Left ventricle myocardium inferior (tissue), 1 donor: ENCODE data around the gene BDP1. TPM values are rescaled to one million over a fixed set of nuclear protein-coding genes. Genes with fewer than 3 reads are reported as not detected.
"Not testable (repeated sequence)": the region's sequence is repeated elsewhere in the genome, so short reads cannot be mapped to it uniquely, and the experiment has no call there.

Source experiments
- DNase-seq: peaks from one replicate; pipeline ENCODE4 v3.0.0-alpha.2; 2020
- H3K27ac ChIP-seq: fragments of 200-600 bp; replicated peaks from 2 replicates; pipeline ENCODE4 v1.8.0; 2021
- H3K27me3 ChIP-seq: fragments of 200-600 bp; 2 replicates; pipeline ENCODE4 v1.8.0; 2021; ENCODE audit warnings: low read depth
- H3K36me3 ChIP-seq: fragments of 200-600 bp; 2 replicates; pipeline ENCODE4 v1.8.0; 2021
- H3K4me1 ChIP-seq: fragments of 200-600 bp; 2 replicates; pipeline ENCODE4 v1.8.0; 2021
- H3K4me3 ChIP-seq: fragments of 200-600 bp; 2 replicates; pipeline ENCODE4 v1.8.0; 2021; ENCODE audit warnings: mild to moderate bottlenecking, moderate library complexity
- H3K9me3 ChIP-seq: fragments of 200-600 bp; replicated peaks from 2 replicates; pipeline ENCODE4 v1.8.0; 2021
- intact Hi-C: fragments of 100-400 bp; cut with micrococcal nuclease; formaldehyde crosslinking; loops from one replicate; pipeline ENCODE4 v1.11.0; 2022
- total RNA-seq: library from RNA; stranded (reverse); fragmentation: NEBNext Ultra II Directional; extraction: Animal tissue kit (Norgen Biotek cat#: 25700); gene quantifications from one replicate; pipeline ENCODE4 v1.2.1, GENCODE V29; 2021
- TF ChIP-seq, protein P1 (sequence below): fragments of 200-600 bp; IDR thresholded peaks from 2 replicates; pipeline ENCODE4 v1.8.0; 2021; ENCODE audit warnings: antibody characterized with exemption, mild to moderate bottlenecking, borderline replicate concordance
- donor health status: DM: no; HTN: yes; CAD: no; lungs with severe emphysema.

BDP1 gene
- total RNA-seq, 1 donor from 2014 or later: 15.1 TPM

- Histone ChIP-seq H3K4me3 (peak overlapping the region; percentile 44), H3K27me3 (peaks cover 46% of the 10 kb centered on the region)
- H3K36me3 ChIP-seq, intact Hi-C loops, H3K27ac ChIP-seq, H3K9me3 ChIP-seq, DNase-seq, H3K4me1 ChIP-seq: not testable (repeated sequence)
Measured at GRCh38 chr5:71445523-71446152, 9.8 kb upstream of the BDP1 start.

GRCh38 chr5:71446540-71447216 lies 8.8 kb upstream of the BDP1 start:
- DNase-seq, H3K36me3 ChIP-seq, H3K9me3 ChIP-seq, intact Hi-C loops, H3K4me1 ChIP-seq, H3K27ac ChIP-seq, H3K4me3 ChIP-seq: not testable (repeated sequence)
- peaks cover 51% of the 10 kb centered on the region for H3K27me3 ChIP-seq

DNA sequence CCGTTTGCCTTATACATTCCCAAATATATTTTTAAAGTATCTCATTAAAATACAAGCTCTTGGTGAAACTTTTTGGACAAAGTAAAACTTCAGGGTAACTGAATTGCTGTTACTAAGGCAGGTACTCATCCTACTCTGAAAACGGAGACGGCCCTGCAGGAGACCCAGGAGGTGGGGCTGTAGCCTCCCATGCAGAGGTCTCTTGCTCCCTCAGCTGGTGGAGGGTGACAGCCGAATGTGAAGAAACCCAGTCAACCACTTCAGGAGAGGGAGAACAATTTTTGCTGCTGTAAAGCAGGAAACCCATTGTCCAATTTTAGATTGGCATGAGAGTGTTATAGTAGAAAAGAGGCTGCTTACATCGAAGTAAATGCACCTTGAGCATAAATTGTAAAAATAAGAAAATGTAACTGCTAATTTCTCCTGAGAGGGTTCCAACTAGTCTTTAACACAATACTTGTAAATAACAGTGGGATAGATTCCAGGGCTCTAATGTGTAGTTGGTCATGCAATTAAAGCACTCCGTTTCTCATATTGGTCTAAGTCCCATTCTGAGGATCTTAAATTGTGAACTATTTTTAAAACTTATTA lies 8.1 kb upstream of the BDP1 start:
- H3K27me3 ChIP-seq: peaks cover 52% of the 10 kb centered on the region
- H3K4me1 ChIP-seq, H3K4me3 ChIP-seq, intact Hi-C loops, DNase-seq, H3K9me3 ChIP-seq, H3K36me3 ChIP-seq, H3K27ac ChIP-seq: not testable (repeated sequence)
- TF ChIP-seq, protein P1, sequence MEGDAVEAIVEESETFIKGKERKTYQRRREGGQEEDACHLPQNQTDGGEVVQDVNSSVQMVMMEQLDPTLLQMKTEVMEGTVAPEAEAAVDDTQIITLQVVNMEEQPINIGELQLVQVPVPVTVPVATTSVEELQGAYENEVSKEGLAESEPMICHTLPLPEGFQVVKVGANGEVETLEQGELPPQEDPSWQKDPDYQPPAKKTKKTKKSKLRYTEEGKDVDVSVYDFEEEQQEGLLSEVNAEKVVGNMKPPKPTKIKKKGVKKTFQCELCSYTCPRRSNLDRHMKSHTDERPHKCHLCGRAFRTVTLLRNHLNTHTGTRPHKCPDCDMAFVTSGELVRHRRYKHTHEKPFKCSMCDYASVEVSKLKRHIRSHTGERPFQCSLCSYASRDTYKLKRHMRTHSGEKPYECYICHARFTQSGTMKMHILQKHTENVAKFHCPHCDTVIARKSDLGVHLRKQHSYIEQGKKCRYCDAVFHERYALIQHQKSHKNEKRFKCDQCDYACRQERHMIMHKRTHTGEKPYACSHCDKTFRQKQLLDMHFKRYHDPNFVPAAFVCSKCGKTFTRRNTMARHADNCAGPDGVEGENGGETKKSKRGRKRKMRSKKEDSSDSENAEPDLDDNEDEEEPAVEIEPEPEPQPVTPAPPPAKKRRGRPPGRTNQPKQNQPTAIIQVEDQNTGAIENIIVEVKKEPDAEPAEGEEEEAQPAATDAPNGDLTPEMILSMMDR: peak; percentile 60

DNA sequence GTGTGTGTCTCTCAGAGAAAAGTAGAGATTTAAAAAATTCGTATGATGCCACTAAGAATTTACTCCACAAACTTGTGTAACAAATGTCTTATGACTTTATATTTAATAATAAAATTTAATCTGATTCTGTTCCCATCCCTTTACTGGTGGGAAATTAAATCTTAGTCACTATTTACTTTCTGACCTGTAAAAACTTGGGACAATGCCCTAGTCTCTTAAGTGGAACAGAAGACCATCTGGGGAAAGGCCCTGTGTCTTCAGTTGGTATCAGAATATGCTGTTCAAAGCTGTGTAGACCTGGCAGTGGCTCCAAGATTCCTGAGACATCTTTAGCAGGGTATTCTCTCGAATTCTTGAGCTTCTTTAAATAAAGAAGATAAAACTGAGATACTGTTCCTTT lies 2.6 kb upstream of the BDP1 start:
- H3K4me3 ChIP-seq: no peak overlapping the region
- peaks cover 27% of the 10 kb centered on the region for H3K27me3 ChIP-seq
- H3K36me3 ChIP-seq: no peaks in the 10 kb centered on the region
- no peak overlapping the region for H3K27ac ChIP-seq
- H3K9me3 ChIP-seq: no peaks in the 10 kb centered on the region
- no peak for DNase-seq
- TF ChIP-seq, protein P1: no peak
- peaks cover 31% of the 10 kb centered on the region for H3K4me1 ChIP-seq
- intact Hi-C loops: no loop called here

DNA sequence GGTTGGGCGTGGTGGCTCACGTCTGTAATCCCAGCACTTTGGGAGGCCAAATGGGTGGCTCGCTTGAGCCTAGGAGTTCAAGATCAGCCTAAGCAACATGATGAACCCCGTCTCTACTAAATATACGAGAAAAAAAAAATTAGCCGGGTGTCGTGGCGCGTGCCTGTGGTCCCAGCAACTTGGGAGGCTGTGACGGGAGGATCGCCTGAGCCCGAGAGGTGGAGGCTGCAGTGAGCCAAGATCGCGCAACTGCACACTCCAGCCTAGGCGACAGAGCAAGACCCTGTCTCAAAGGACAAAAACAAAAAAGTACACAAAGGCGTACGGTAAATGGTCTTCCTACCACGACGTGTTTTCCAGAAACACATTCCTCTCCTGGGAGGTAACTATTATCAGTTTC lies 538 bp upstream of the BDP1 start:
- H3K27ac ChIP-seq: peak overlapping the region; percentile 95
- peaks cover 18% of the 10 kb centered on the region for H3K27me3 ChIP-seq
- no peaks in the 10 kb centered on the region for H3K9me3 ChIP-seq
- intact Hi-C loops: no loop called here
- peaks cover 14% of the 10 kb centered on the region for H3K36me3 ChIP-seq
- TF ChIP-seq, protein P1: no peak
- peaks cover 37% of the 10 kb centered on the region for H3K4me1 ChIP-seq
- no peak for DNase-seq
- H3K4me3 ChIP-seq: peak overlapping the region; percentile 94

DNA sequence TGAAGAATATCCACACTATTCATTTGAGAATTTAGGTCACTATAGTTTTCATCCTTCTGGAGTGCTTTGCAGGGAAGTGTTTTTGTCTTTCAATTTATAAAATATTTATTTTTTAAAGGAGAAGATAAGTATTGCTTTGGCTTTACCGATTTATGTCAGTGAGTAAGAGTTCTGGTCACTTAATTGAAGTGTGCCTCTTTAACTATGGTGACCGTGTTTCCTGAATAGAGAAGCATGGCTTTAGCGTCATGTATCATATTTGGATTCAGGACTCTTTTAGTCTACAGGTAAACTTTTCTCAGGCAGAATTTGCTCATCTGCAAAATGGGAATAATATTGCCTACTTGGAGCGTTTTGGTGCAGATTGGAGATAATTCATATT lies 902 bp downstream of the BDP1 start:
- no peak for DNase-seq
- Histone ChIP-seq H3K27ac (peak overlapping the region; percentile 95), H3K4me1 (peaks cover 37% of the 10 kb centered on the region), H3K4me3 (peak overlapping the region; percentile 94), H3K27me3 (peaks cover 6% of the 10 kb centered on the region), H3K36me3 (peaks cover 29% of the 10 kb centered on the region), H3K9me3 (no peaks in the 10 kb centered on the region)
- TF ChIP-seq, protein P1: no peak
- intact Hi-C loops: no loop called here
